Parathyroid adenoma (tissue), 2 donors: Measurements from ENCODE around the gene MED8.
A peak's percentile ranks its signal among the peaks of the same experiment; 100 is the strongest.

Experiments used
- H2AFZ ChIP-seq: fragments of 300-600 bp; sonication (generic); one replicate; pipeline ENCODE4 v1.7.0; 2017; ENCODE audit warnings: antibody characterized with exemption, mild to moderate bottlenecking
- H3K27ac ChIP-seq: fragments of 300-600 bp; sonication (generic); one replicate; pipeline ENCODE4 v1.7.0; 2017
- H3K27me3 ChIP-seq: fragments of 300-600 bp; sonication (generic); one replicate; pipeline ENCODE4 v1.7.0; 2017; ENCODE audit warnings: low read length; ENCODE audit not compliant: control insufficient read depth, insufficient read depth
- H3K36me3 ChIP-seq: fragments of 300-600 bp; sonication (generic); one replicate; pipeline ENCODE4 v1.7.0; 2017; ENCODE audit warnings: low read length; ENCODE audit not compliant: control insufficient read depth, insufficient read depth
- H3K4me1 ChIP-seq: fragments of 300-600 bp; sonication (generic); one replicate; pipeline ENCODE4 v1.7.0; 2017; ENCODE audit warnings: control low read depth
- H3K4me2 ChIP-seq: fragments of 300-600 bp; sonication (generic); one replicate; pipeline ENCODE4 v1.7.0; 2017; ENCODE audit warnings: low read length
- H3K4me3 ChIP-seq: fragments of 300-600 bp; sonication (generic); one replicate; pipeline ENCODE4 v1.7.0; 2017; ENCODE audit warnings: low read depth, low read length
- H3K79me2 ChIP-seq: fragments of 300-600 bp; sonication (generic); one replicate; pipeline ENCODE4 v1.7.0; 2017; ENCODE audit warnings: control low read depth
- H3K9ac ChIP-seq: fragments of 300-600 bp; sonication (generic); one replicate; pipeline ENCODE4 v1.7.0; 2017; ENCODE audit warnings: mild to moderate bottlenecking
- H3K9me3 ChIP-seq: fragments of 300-600 bp; sonication (generic); one replicate; pipeline ENCODE4 v1.7.0; 2017; ENCODE audit warnings: low read length; ENCODE audit not compliant: control insufficient read depth
- CTCF ChIP-seq: fragments of 300-600 bp; sonication (generic); IDR thresholded peaks from one replicate; pipeline ENCODE4 v1.7.0; 2017; ENCODE audit warnings: antibody characterized with exemption, mild to moderate bottlenecking
- donor health status: primary hyperparathyroidism.

MED8 gene

GRCh38 chr1:43358746-43359693 lies 30.6 kb downstream of the MED8 start, which contains the start of gene CDC20:
Gene CDC20 (plus strand): TSS chr1:43358981. CDS start chr1:43359216, 235 bp downstream.
- Histone ChIP-seq H3K27me3 (no peaks in the 10 kb centered on the region), H3K4me1 (no peaks in the 10 kb centered on the region)

GRCh38 chr1:43358121-43358745 lies 31.4 kb downstream of the MED8 start:
- no peaks in the 10 kb centered on the region for H3K79me2 ChIP-seq
- no peak for TF ChIP-seq CTCF
- H3K4me1 ChIP-seq = no peaks in the 10 kb centered on the region
- no peak overlapping the region for H3K9ac ChIP-seq
- peak overlapping the region; percentile 97 for H2AFZ ChIP-seq
- H3K27ac ChIP-seq = peak overlapping the region; percentile 77
- no peaks in the 10 kb centered on the region for H3K36me3 ChIP-seq
- no peaks in the 10 kb centered on the region for H3K9me3 ChIP-seq
- H3K4me3 ChIP-seq = peak overlapping the region; percentile 90
- H3K4me2 ChIP-seq = peak overlapping the region; percentile 99
- H3K27me3 ChIP-seq = no peaks in the 10 kb centered on the region

More at GRCh38 chr1:43358746-43359693, 30.6 kb downstream of the MED8 start, which contains the start of gene CDC20:
- no peak for TF ChIP-seq CTCF
- Histone ChIP-seq H3K36me3 (no peaks in the 10 kb centered on the region), H3K9ac (no peak within 1 kb of the TSS), H3K4me3 (peak within 1 kb of the TSS; percentile 90), H3K79me2 (no peaks in the 10 kb centered on the region), H3K4me2 (peak within 1 kb of the TSS; percentile 99), H3K27ac (peak within 1 kb of the TSS; percentile 77), H2AFZ (peak within 1 kb of the TSS; percentile 97), H3K9me3 (no peaks in the 10 kb centered on the region)

- Histone ChIP-seq H3K9ac (no peak overlapping the region), H3K4me3 (no peak overlapping the region), H2AFZ (no peak overlapping the region), H3K4me2 (no peak overlapping the region), H3K79me2 (no peaks in the 10 kb centered on the region), H3K27me3 (no peaks in the 10 kb centered on the region), H3K27ac (no peak overlapping the region), H3K36me3 (no peaks in the 10 kb centered on the region), H3K4me1 (no peaks in the 10 kb centered on the region), H3K9me3 (no peaks in the 10 kb centered on the region)
- TF ChIP-seq CTCF = no peak
Measured at GRCh38 chr1:43357251-43357650, 32.3 kb downstream of the MED8 start.

GRCh38 chr1:43354936-43355335 lies 34.7 kb downstream of the MED8 start:
- Histone ChIP-seq H3K4me2 (no peak overlapping the region), H3K4me3 (no peak overlapping the region), H3K36me3 (no peaks in the 10 kb centered on the region), H3K79me2 (no peaks in the 10 kb centered on the region), H3K9ac (no peak overlapping the region), H3K4me1 (no peaks in the 10 kb centered on the region), H3K27ac (no peak overlapping the region), H3K9me3 (no peaks in the 10 kb centered on the region), H2AFZ (no peak overlapping the region), H3K27me3 (no peaks in the 10 kb centered on the region)
- TF ChIP-seq CTCF = no peak
